ENCODE measurements around the gene MAGI3. TPM values are rescaled to one million over a fixed set of nuclear protein-coding genes. Genes with fewer than 3 reads are reported as not detected.

MAGI3 gene
- total and polyA plus RNA-seq, 2 of the 13 experiments (the other 11 are each of a cell fraction or from before 2014, with no cell fraction given), result 4.0 to 11.8 TPM

- no peaks in the 10 kb centered on the region for H3K27me3 ChIP-seq (ENCODE audit: control insufficient read depth in 1 of 2, insufficient read depth in 2 of 2, low read length in 2 of 2)
- no peak overlapping the region for H3K4me2 ChIP-seq (ENCODE audit: low read depth, low read length)
- no peak overlapping the region for H2AFZ ChIP-seq (ENCODE audit: low read length)
- no peaks in the 10 kb centered on the region for H3K4me1 ChIP-seq (ENCODE audit: insufficient read depth, low read length)
- in situ Hi-C loops (cut with HindIII; ENCODE audit: extremely low pct_ligation_motif_present, low pct_unique_long_range_greater_than_20kb) (no loop called here), intact Hi-C loops (cut with micrococcal nuclease; ENCODE audit: unreplicated experiment) (no loop called here)
- BruUV-seq (replicated peaks), result no TSS peak
- ChIA-PET POLR2A (no interaction called here), CTCF (ENCODE audit: low intra/inter-chr PET ratio, low total read pairs) (no interaction called here)
- no peaks in the 10 kb centered on the region for H3K36me3 ChIP-seq (replicated peaks in 1 of 2; ENCODE audit: control insufficient read depth in 1 of 2, insufficient read depth in 2 of 2, low read length in 2 of 2)
- 95% methylated on average over 2 of the region's 2 CpGs for WGBS (ENCODE audit: low lambda C conversion rate)
- H3K27ac ChIP-seq (ENCODE audit: extremely low read length, insufficient read depth, low read length), result no peak overlapping the region
- H3K4me3 ChIP-seq (replicated peaks in 1 of 3; ENCODE audit: insufficient read depth in 1 of 3, low read depth in 2 of 3, low read length in 3 of 3), result no peak overlapping the region
- no peaks in the 10 kb centered on the region for H4K20me1 ChIP-seq (ENCODE audit: insufficient read depth, low read length)
- ATAC-seq (no peak), FAIRE-seq (no peak), DNase-seq (ENCODE audit: low spot score) (no peak)
- H3K9me3 ChIP-seq (ENCODE audit: low read length), result peaks cover 18% of the 10 kb centered on the region
- no peaks in the 10 kb centered on the region for H3K79me2 ChIP-seq (ENCODE audit: insufficient read depth, low read length)
- no peak overlapping the region for H3K9ac ChIP-seq (ENCODE audit: insufficient read depth, low read depth, low read length)
- no peak for TF ChIP-seq RBM39 (IDR thresholded peaks at IDR 0.05; ENCODE audit: low read depth, low read length, poor library complexity, severe bottlenecking)
- TF ChIP-seq ZFP90 (CRISPR knock-in tag; IDR thresholded peaks at IDR 0.05; ENCODE audit: borderline replicate concordance), result no peak
- TF ChIP-seq PCBP2 (optimal IDR thresholded peaks at IDR 0.05; ENCODE audit: low read depth, low read length, poor library complexity, severe bottlenecking), result peak; percentile 42
- no peak for TF ChIP-seq MXD1 (CRISPR knock-in tag; IDR thresholded peaks at IDR 0.05)
Observed at GRCh38 chr1:113691184-113691583, 300.9 kb downstream of the MAGI3 start.

- Histone ChIP-seq H3K27me3 (ENCODE audit: control insufficient read depth in 1 of 2, insufficient read depth in 2 of 2, low read length in 2 of 2) (no peaks in the 10 kb centered on the region), H3K36me3 (replicated peaks in 1 of 2; ENCODE audit: control insufficient read depth in 1 of 2, insufficient read depth in 2 of 2, low read length in 2 of 2) (no peaks in the 10 kb centered on the region), H3K4me3 (replicated peaks in 1 of 3; ENCODE audit: insufficient read depth in 1 of 3, low read depth in 2 of 3, low read length in 3 of 3) (no peak overlapping the region), H3K27ac (ENCODE audit: extremely low read length, insufficient read depth, low read length) (no peak overlapping the region), H3K4me2 (ENCODE audit: low read depth, low read length) (no peak overlapping the region), H2AFZ (ENCODE audit: low read length) (no peak overlapping the region), H3K4me1 (ENCODE audit: insufficient read depth, low read length) (no peaks in the 10 kb centered on the region), H3K9me3 (ENCODE audit: low read length) (peaks cover 18% of the 10 kb centered on the region), H3K79me2 (ENCODE audit: insufficient read depth, low read length) (no peaks in the 10 kb centered on the region), H3K9ac (ENCODE audit: insufficient read depth, low read depth, low read length) (no peak overlapping the region), H4K20me1 (ENCODE audit: insufficient read depth, low read length) (no peaks in the 10 kb centered on the region)
- POLR2A ChIA-PET, result no interaction called here
- WGBS (ENCODE audit: low lambda C conversion rate), result 78% methylated on average over 2 of the region's 2 CpGs
- DNase-seq (ENCODE audit: low spot score) (no peak), FAIRE-seq (no peak), ATAC-seq (no peak)
- CTCF ChIA-PET (ENCODE audit: low intra/inter-chr PET ratio, low total read pairs), result no interaction called here
- intact Hi-C loops (cut with micrococcal nuclease; ENCODE audit: unreplicated experiment), result no loop called here
- in situ Hi-C loops (cut with HindIII; ENCODE audit: extremely low pct_ligation_motif_present, low pct_unique_long_range_greater_than_20kb), result no loop called here
- BruUV-seq (replicated peaks), result no TSS peak
- TF ChIP-seq SMC3 (IDR thresholded peaks at IDR 0.05; ENCODE audit: low read length) (no peak), ZNF281 (CRISPR knock-in tag; IDR thresholded peaks at IDR 0.05; ENCODE audit: borderline replicate concordance) (no peak), ZNF142 (CRISPR knock-in tag; IDR thresholded peaks at IDR 0.05) (no peak), CC2D1A (CRISPR knock-in tag; IDR thresholded peaks at IDR 0.05) (no peak)
Observed at GRCh38 chr1:113692342-113692741, 302.0 kb downstream of the MAGI3 start.
